NCI-H1436 (cell line): ENCODE measurements around the gene PUM2.

Experiments used
- DNase-seq: peaks from one replicate; lab custom pipeline; 2025; lab: John Stamatoyannopoulos, UW

The PUM2 gene

GRCh38 chr2:20339012-20339411 is 11.6 kb downstream of the PUM2 start:
- no peak for DNase-seq

- no peak for DNase-seq
Observed at GRCh38 chr2:20334605-20335203, 15.9 kb downstream of the PUM2 start.

- DNase-seq = no peak
Observed at GRCh38 chr2:20333738-20334137, 16.9 kb downstream of the PUM2 start.

GRCh38 chr2:20330192-20330591 is 20.5 kb downstream of the PUM2 start:
- DNase-seq = no peak

- DNase-seq = no peak
Observed at GRCh38 chr2:20327370-20327769, 23.3 kb downstream of the PUM2 start.

- peak; percentile 11 for DNase-seq
Observed at GRCh38 chr2:20326163-20326780, 24.4 kb downstream of the PUM2 start.

- no peak for DNase-seq
Observed at GRCh38 chr2:20322527-20323300, 27.9 kb downstream of the PUM2 start.

- no peak for DNase-seq
Observed at GRCh38 chr2:20317690-20318089, 33.0 kb downstream of the PUM2 start.

- DNase-seq = no peak
Observed at GRCh38 chr2:20317197-20317596, 33.4 kb downstream of the PUM2 start.

GRCh38 chr2:20314562-20315501 is 35.8 kb downstream of the PUM2 start:
- no peak for DNase-seq

GRCh38 chr2:20313659-20314058 is 37.0 kb downstream of the PUM2 start:
- no peak for DNase-seq

GRCh38 chr2:20309001-20309400 is 41.6 kb downstream of the PUM2 start:
- no peak for DNase-seq

GRCh38 chr2:20307311-20307710 is 43.3 kb downstream of the PUM2 start:
- DNase-seq = no peak

GRCh38 chr2:20304411-20304810 is 46.2 kb downstream of the PUM2 start:
- no peak for DNase-seq

- no peak for DNase-seq
Observed at GRCh38 chr2:20303966-20304365, 46.7 kb downstream of the PUM2 start.

- DNase-seq = no peak
Observed at GRCh38 chr2:20302019-20302418, 48.6 kb downstream of the PUM2 start.

GRCh38 chr2:20300656-20301055 is 50.0 kb downstream of the PUM2 start:
- no peak for DNase-seq

- DNase-seq = no peak
Observed at GRCh38 chr2:20299113-20299512, 51.5 kb downstream of the PUM2 start.

- no peak for DNase-seq
Observed at GRCh38 chr2:20294231-20294630, 56.4 kb downstream of the PUM2 start.

GRCh38 chr2:20292984-20293383 is 57.7 kb downstream of the PUM2 start:
- no peak for DNase-seq

GRCh38 chr2:20291846-20292408 is 58.7 kb downstream of the PUM2 start:
- no peak for DNase-seq

GRCh38 chr2:20291106-20291564 is 59.5 kb downstream of the PUM2 start:
- peak; percentile 5 for DNase-seq
